DND-41 (cell line): ENCODE results near the gene NCOA5.

ENCODE experiments used
- EZH2 ChIP-seq: IDR thresholded peaks from 3 replicates; pipeline ENCODE4 v1.6.1; 2012; ENCODE audit warnings: borderline replicate concordance, low read depth, mild to moderate bottlenecking, moderate library complexity, low read length, inconsistent platforms; ENCODE audit not compliant: severe bottlenecking
- TF ChIP-seq, protein P1 (sequence below): IDR thresholded peaks from 2 replicates; pipeline ENCODE4 v1.5.1; 2012; ENCODE audit warnings: borderline replicate concordance, low read length, moderate library complexity, mild to moderate bottlenecking; ENCODE audit not compliant: poor library complexity, severe bottlenecking; ENCODE audit errors: extremely low read depth

DNA sequence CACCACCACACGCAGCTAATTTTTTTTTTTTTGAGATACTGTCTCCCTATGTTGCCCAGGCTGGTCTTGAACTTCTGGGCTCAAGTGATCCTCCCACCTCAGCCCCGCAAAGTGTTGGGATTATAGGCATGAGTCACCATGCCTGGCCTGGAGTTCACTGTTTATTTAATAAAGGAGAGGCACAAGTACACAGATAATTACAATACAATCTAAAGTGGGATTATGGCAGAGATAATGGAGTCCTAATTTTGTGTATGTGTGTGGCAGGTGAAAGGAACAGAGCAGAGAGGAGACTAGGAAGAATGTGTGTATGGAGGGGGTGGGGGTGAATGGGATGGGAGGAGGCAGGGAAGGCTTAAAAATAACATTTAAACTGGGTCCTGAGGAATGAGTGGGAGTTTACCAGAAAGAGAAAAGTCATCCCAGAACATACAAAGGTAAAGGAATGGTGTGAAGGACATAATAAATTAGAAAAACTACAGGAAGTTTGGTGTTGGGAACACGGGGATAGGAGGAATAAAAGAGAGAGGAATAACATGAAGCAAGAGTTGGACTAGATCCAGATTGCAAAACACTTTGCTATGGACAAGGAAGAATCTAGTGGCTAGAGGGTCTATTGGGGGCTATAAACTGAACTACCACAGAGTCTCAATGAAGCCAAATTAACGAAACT is 4.4 kb downstream of the NCOA5 start:
- TF ChIP-seq, protein P1, sequence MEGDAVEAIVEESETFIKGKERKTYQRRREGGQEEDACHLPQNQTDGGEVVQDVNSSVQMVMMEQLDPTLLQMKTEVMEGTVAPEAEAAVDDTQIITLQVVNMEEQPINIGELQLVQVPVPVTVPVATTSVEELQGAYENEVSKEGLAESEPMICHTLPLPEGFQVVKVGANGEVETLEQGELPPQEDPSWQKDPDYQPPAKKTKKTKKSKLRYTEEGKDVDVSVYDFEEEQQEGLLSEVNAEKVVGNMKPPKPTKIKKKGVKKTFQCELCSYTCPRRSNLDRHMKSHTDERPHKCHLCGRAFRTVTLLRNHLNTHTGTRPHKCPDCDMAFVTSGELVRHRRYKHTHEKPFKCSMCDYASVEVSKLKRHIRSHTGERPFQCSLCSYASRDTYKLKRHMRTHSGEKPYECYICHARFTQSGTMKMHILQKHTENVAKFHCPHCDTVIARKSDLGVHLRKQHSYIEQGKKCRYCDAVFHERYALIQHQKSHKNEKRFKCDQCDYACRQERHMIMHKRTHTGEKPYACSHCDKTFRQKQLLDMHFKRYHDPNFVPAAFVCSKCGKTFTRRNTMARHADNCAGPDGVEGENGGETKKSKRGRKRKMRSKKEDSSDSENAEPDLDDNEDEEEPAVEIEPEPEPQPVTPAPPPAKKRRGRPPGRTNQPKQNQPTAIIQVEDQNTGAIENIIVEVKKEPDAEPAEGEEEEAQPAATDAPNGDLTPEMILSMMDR: no peak
- TF ChIP-seq EZH2: no peak
